HTERT RPE-1 (cell line): ENCODE results near the gene LMO4.

Experiments used
- in situ Hi-C: fragments of 300-500 bp; cut with MboI; formaldehyde crosslinking; loops from 4 replicates; pipeline ENCODE4 v1.14.3; 2020; ENCODE audit warnings: low sequenced_read_pairs

Gene LMO4, protein sequence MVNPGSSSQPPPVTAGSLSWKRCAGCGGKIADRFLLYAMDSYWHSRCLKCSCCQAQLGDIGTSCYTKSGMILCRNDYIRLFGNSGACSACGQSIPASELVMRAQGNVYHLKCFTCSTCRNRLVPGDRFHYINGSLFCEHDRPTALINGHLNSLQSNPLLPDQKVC

DNA sequence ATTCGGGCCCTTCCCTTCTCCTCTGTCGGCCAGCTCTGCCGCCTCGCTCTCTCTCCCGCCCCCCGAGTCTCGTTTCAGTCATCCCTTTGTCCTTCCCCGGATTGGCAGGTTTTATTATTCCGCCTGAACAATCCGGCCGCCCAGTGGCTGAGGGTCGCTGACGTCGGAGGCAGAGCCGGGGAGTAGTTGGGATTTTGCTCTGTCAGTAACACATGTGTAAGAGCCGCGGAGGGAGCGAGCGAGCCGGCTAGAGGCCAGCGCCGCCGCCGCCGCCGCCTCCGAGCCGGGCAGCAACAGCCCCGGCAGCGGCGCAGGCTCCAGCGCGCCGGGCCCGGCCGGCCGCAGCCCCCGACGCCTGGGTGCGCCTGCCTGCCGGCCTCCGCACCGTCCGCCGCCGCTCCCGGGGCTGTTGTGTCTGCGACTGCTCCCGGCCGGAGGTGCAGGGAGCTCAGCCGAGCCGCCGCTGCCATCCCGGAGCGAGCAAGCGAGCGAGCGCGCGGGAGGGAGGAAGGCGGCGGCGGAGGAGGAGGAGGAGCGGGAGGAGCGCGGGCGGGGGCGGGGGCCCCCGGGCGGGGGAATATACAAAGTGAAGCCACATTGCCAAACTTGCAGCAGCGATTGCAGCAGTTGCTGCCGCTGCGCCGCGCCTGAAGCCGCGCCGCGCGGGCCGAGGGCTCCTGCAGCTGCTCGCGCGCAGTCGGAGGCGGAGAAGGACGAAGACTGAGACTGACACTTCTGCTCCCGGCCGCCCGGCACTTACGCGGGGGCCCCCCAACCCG lies at the start of gene LMO4:
LMO4 (plus strand) TSS at position 609 of the 779 bp plus-strand sequence. CDS start 3,136 bp downstream, outside the sequence.
- in situ Hi-C loops = no loop called here

DNA sequence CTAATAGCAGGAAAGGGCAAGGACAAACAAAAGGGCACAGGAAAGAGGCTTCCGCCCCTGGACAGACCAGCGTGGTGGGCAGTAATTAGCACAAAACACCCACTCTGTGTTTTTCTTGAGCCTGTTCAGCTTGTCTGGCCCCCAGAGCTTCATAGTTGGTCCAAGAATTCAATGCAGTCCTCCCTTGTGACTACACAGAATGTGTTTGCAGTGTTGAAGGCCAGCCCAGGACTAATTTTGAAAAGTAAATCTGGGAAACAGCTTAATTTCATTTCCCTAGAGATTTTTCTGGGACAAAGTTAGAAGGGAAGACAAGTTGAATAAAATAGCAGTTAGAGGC lies 49.2 kb upstream of the LMO4 start:
- in situ Hi-C loops = no loop called here

DNA sequence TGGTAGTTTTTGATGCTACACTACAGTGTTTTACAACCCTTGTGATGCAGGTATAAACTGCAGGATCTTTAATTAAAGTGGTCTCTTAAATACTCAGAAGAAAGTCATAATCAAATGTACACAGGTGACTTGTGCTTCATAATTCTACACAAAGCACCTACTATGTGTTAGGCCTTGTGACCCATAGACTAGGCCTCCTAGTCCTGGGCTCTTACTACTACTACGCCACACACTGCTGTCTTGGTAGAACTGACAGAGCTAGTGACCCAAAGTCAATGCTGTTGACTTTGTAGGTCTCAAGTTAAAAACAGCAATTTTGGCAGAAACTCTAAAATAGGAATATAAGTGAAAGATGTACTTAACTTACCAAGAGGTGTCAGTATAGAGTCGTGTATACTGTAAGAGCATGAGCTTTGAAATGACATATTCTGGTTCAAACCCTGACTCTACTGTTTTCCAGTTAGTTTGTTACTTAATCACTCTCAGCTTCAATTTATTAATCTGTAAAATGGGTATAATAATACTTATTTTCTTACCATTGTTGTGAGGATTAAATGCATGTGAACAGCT lies 48.6 kb upstream of the LMO4 start:
- in situ Hi-C loops = no loop called here

DNA sequence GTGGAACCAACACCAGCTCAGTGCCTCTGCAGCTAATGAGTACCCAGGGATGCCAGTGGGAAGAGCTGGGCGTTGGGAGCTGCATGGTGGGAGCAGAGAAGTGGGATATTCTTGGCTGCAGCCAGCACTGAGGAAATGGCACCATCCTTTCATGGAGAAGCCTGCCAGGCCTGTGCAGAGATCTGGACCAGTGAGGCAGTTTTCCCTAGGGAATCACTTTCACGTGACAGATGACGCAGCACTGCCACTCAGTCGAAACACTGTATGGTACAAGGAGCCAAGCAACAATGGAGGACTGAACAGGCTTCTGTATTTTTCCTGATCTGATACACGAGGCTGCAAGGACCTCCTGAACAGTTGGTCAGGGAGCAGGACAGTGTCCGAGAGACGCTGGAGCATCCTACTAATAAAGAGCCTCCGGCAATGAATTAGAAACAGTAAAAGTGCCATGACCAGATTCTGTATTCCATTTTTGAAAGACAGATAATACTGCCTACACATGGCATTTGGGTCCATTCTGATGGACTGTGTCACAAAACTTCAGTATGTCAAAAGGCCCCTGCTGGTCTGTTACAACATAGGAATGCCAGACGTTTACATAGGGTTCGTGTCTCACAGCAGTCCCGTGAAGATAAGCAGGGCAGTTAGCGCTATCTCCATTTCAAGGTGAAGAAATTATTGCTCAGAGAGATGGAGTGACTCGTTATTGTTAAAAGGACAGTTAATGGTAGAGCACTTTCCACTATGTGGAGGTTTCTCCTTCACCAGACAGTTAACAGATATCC lies 44.0 kb upstream of the LMO4 start:
- in situ Hi-C loops = no loop called here

DNA sequence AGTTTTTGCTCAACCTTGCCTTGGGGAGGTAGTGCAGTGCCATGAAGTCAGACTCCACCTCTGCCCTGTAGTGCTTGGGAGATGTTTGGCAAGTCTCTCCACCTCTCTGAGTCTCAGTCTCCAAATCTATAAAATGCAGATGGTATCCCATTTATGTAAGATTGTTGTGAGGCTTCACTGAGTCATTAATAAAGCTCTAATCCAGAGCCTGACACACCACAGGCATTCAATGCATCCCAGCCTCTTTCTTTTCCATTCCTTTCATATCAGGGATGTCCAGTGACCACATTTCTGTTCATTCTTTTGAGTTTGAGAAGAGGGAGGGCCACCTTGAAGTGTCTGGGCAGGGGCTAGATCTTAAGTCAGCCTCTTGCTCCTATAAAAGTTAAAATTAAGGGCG lies 37.6 kb upstream of the LMO4 start:
- in situ Hi-C loops = no loop called here

DNA sequence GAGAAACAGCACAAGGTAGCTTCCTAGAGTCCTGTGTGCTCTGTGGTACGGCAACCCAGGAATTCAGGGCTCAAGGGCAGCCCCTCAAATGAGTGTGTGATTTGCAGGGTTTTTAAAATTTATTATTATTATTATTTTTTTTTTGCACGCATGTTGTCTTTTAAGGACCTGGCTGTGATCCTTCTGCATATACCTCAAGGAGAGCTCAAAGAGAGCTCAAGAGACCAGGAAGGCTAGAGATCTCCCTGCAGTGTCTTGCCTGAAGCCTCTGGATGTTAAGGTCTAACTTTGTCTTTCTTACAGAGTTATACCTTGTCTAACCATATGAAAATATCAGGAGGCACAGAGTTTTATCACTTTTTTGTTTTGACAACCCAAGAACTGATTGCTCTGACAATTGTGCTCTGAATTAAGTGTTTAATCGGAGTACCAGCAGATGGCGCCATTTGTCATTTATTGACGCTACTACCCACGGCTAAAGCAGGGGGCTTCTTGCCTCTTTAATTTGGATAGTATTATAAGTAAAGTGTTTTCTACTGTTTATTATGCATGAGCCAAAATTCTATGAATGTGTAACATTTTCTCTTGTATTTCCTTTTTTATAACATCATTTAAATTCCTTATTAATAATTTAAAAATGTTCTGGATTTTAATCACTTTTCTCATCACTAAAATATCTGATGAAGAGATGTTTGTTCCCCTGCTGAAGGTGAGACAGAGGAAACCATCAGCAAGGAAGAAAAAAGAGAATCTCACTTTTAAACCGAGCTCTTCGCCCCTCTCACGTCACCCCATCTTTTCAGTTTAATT lies 35.8 kb upstream of the LMO4 start:
- in situ Hi-C loops = no loop called here

DNA sequence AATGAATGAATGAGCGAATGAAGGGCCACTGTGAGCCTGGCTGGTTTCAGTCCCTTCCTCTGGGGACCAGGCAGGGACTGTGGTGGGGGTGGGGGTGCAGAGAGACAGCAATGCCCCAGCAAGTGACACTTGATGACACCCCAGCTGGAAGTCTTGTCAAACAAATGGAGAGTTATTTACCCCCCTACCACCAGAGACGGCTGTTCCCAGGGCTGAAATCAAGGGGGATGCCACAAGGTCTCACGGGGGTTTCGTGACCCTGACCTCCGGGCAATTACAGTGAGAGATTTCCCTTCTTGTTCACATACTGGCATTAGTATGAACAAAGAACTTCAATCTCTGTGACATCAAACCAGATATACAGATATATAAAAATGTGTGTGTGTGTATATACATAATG lies 34.0 kb upstream of the LMO4 start:
- in situ Hi-C loops = no loop called here

DNA sequence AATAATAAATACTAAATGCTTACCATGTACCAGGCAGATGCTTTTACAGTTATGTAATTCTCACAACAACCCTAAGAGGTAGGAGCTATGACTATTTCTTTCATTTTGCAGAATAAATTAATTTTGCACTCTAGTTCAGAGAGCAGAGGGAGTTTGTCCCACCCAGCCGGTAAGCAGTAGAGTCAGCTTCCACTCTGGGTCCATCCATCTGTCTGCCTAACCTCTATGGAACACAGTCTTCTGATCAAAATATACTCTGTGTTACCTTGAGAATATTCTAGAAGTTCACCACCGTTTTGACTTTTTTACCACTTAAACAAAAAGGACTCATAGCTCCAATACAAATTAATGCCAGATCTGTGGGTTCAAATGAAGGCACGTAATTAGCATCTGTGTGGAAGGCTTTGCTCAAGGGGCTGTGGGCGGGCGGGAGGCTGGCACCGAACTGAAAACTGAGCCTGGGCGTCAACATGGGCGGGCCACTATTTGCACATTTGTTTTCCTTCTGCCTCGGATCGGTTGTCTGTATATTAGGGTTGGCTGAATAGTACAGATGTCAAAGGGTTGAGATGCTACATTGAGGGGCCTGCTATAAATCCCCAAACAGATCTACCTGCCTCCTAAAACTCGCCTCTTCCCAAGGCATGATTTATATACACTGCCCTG lies 33.1 kb upstream of the LMO4 start:
- in situ Hi-C loops = no loop called here

DNA sequence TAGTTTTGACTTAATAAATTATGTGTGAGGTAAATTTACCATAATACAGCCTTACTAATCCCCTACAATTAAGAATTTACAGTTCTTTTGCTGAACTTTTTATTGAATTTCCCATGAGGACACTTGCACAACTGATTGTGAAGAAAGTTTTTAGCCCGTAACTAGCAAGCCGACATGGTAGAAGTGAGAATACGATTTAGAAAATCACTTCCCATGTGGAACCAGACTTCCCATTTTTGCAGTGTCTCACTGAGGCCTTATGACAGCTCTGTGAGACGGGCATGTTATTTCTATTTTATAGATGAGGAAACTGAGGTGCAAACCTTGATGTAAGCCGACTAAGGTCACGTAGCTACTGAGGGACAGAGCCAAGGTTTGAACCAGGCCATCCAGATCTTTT lies 32.5 kb upstream of the LMO4 start:
- in situ Hi-C loops = no loop called here

DNA sequence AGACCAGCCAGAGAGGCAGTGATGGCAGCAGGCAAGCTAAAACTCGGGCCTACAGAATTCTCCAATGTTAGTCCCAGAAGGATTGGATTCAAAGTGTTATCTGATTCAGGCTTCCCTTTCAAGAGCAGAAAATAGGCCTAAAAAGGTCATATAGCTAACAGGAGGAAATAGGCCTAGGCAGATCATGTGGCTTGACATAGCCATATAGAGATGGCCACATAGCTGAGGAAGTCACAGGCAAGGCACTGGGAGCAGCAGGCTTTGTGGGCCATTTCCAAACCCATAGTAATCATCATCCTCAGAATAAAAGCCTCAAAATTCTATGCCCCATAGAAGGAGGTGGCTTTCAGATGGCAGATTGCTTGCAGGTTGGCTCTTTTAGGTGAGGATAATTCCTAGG lies 29.0 kb upstream of the LMO4 start:
- in situ Hi-C loops = no loop called here

DNA sequence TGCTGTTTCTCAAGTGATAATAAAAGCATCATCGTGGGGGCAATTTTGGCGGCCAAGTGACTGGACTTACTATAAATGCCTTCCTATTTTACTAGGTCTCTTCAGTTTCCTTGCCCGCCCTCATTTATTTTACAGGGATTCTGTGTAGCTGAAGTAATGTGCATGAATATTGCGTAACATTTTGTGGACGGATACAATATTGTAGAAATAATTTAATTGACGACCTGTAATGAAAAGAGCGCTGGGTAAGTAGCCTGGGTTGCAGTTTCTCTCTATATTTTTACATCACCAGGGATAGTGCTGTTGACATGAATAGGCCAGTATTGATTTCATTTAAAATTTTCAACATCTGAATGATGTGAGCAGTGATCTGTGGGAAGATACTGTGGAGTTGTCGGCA lies 28.1 kb upstream of the LMO4 start:
- in situ Hi-C loops = no loop called here

DNA sequence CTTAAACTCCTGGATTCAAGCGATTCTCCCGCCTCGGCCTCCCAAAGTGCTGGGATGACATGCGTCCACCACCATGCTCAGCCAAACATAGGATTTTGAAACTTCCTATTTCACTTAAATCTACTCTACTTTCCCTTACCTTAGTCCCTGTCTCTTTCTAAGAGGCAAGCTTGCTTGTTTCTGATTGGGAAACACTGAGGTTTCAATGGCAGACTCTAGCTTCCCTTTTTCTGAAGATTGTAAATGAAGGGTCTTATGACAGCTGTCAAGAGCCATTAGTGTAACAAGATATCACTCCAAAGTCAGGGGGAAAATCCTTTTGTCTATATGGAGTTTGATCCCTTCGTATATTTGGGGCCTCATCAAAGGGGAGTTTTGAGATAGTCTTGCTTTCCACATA lies 23.5 kb upstream of the LMO4 start:
- in situ Hi-C loops = no loop called here

DNA sequence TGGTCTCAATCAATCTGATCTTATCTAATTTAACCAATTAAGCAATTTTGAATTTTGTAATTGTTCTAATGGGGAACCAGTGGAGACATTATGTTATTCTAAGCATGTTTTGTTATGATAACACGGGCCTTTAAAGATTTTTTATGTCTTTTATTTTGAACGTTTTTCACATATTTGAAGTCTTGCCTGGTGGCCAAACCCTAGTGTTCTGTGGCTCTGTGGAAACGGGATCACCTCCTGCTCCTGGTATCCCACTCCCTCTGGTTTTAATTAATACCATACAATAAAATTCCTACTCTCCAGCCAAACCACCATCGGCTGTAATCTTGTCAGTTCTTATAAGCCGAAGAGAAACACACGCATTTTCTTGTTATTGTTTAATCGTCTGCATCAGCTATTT lies 22.9 kb upstream of the LMO4 start:
- in situ Hi-C loops = no loop called here

DNA sequence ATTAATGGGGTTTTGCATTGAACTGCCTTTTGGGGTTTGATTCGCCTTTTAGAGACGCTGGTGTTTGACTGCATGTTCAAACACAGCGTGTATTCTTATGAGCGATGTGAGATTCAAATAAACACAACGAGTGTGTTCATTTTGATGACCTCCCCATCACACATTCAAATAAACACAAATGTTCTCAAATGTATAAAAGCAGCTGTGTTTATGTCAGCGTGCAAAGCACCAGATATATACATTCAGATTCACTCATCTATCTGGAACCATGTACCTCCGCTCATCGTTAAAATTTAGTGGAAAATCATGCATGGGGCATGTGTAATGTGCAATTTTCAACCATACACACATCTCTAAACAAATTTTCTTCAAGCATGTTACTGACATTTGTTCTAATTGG lies 21.4 kb upstream of the LMO4 start:
- in situ Hi-C loops = no loop called here

DNA sequence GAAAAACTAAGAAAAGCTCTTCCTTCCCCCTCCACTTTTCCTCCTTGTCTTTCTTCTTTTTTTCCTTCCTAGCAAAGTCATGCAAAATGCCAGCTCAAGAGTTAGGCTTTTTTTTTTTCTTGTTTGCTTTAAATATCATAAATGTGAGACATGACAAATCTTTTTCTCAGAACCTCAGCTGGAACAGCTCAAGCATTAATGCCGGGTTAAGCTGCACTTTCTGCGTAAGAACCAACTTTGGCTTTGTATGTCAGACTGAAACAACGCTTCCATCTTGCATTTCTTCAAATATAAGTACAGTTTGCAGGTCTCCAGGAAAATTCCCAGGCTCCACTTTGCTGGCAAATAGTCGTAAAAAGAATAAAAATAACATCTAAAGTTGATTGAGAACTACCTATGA lies 20.7 kb upstream of the LMO4 start:
- in situ Hi-C loops = no loop called here

DNA sequence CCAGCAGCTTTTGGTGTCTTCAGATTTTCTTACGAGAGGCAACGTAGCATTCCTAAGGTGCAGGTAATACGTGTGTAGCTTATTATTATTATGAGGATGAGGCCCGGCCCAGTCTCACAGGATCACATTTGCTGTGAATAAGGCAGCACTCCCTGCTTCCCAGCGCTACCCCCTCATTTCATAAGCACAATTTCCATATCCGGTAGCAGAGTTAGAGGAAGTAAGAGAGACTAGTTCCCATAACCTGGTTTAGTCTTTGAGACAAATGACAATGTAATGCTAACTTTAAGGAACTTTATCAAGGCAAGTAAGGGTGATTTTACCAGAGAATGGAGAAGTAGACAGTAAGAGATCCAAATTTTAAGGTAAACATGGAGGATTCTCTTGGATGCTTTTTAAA lies 14.6 kb upstream of the LMO4 start:
- in situ Hi-C loops = no loop called here

DNA sequence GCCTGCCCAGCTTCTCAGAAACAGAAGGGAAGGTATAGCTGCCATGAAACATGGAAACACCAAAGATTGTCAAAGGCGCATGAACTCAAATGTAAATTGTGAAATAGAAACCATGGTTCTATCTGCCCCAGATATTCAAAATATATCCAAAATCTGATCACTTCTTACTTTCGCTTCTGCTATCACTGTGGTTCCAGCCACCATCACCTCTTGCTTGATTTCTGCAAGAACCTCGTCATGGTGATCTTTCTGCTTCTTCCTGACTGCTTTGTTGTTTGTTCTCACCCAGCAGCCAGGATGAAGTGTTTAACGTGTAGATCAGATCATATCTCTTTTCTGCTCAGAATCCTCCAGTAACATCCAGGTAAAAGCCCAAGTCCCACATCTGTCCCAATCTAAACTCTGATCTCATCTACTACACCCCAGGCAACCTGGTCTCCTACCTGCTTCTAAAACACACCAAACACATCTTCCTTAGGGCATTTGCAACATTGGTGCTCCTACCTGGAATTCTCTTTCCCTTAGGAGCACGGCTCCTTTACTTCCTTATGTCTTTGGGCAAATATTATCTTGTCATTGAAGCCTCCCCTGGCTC lies 10.5 kb upstream of the LMO4 start:
- in situ Hi-C loops = no loop called here

DNA sequence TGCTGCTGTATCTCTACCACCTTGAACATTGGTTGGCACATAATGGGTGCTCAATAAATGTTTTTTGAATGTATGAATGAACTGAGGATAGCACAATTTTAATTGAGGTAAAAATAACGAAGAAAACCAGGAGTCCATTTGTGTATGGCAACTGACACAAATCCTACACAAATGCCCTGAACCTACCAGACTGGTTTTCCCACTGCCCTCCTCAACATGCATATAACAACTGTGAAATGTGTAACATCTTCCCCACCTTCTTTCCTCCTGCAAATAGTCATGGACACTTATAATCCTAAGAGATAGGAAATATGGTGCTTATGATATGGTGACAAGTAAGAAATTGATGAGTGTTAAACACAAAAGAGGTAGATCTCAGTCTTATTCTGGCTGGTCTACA lies 9.9 kb upstream of the LMO4 start:
- in situ Hi-C loops = no loop called here

DNA sequence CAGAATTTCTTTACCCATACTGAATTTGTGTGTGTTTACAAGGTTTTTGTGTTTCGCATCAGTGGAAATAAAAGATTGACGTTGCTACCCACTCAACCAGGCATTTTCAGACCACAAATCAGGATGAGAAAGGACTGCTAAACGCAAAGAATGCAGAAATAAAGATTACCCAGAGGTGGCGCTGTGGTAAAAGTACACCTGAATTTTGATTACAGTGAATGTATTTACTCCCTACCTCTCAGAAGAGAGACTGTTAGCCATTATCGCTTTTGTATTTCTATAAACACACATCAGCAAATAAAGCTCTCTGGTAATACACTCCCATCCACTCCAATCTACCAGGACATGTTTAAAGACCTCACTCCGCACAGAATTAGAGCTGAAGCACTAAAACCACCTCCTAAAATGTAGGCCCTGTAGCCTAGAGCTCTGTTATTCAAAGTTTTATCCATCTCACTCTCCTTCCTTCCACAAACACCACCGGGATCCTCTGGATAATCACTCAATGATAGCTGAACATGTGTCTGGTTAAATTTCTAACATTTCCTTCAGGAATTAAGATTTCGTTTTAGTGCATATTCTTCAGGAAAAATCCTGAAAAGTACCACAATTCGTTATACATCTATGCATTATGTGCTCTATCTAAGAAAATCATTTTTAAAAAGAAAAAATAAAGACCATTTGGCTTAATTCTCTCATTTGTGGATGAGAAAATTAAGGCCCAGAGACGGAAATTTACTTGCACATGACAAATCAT lies 2.5 kb upstream of the LMO4 start:
- in situ Hi-C loops = no loop called here
